ENCODE measurements around the gene ZNF660.

The ZNF660 gene

GRCh38 chr3:44624749-44625480, 40.2 kb downstream of the ZNF660 start, which contains the start of gene ZNF197:
Gene ZNF197, plus strand, starts transcription at chr3:44625036. Its CDS starts 4,119 bp downstream, at chr3:44629155.
- Histone ChIP-seq H3K4me1 (ENCODE audit: control insufficient read depth in 2 of 2, insufficient read depth in 2 of 2, low read length in 2 of 2) (peaks cover 3 to 8% of the 10 kb centered on the region in 2 donors), H3K27me3 (ENCODE audit: control insufficient read depth in 2 of 2, insufficient read depth in 2 of 2, low read length in 2 of 2) (no peaks in the 10 kb centered on the region), H3K9ac (ENCODE audit: low read depth in 1 of 2, low read length in 2 of 2) (peak within 1 kb of the TSS; percentile 74 to 83), H3K27ac (ENCODE audit: low read depth in 2 of 2, low read length in 2 of 2) (peak within 1 kb of the TSS; percentile 58 to 74), H3K9me3 (ENCODE audit: control insufficient read depth in 2 of 2, low read length in 2 of 2) (no peaks in the 10 kb centered on the region), H3K4me3 (ENCODE audit: low read length in 2 of 2) (peak within 1 kb of the TSS; percentile 75 to 92), H3K36me3 (ENCODE audit: control insufficient read depth in 2 of 2, insufficient read depth in 2 of 2, low read length in 2 of 2) (peaks cover 2% of the 10 kb centered on the region in 2 donors)

- Histone ChIP-seq H3K36me3 (ENCODE audit: control insufficient read depth in 2 of 2, insufficient read depth in 2 of 2, low read length in 2 of 2) (peaks cover 19 to 24% of the 10 kb centered on the region in 2 donors), H3K27ac (ENCODE audit: low read depth in 2 of 2, low read length in 2 of 2) (no peak overlapping the region), H3K9me3 (ENCODE audit: control insufficient read depth in 2 of 2, low read length in 2 of 2) (no peaks in the 10 kb centered on the region), H3K4me1 (ENCODE audit: control insufficient read depth in 2 of 2, insufficient read depth in 2 of 2, low read length in 2 of 2) (peaks cover 3 to 8% of the 10 kb centered on the region in 2 donors), H3K4me3 (ENCODE audit: low read length in 2 of 2) (no peak overlapping the region), H3K9ac (ENCODE audit: low read depth in 1 of 2, low read length in 2 of 2) (no peak overlapping the region), H3K27me3 (ENCODE audit: control insufficient read depth in 2 of 2, insufficient read depth in 2 of 2, low read length in 2 of 2) (no peaks in the 10 kb centered on the region)
Observed at GRCh38 chr3:44628716-44629115, 44.0 kb downstream of the ZNF660 start.

- Histone ChIP-seq H3K4me3 (ENCODE audit: low read length in 2 of 2) (no peak overlapping the region), H3K27me3 (ENCODE audit: control insufficient read depth in 2 of 2, insufficient read depth in 2 of 2, low read length in 2 of 2) (no peaks in the 10 kb centered on the region), H3K9ac (ENCODE audit: low read depth in 1 of 2, low read length in 2 of 2) (no peak overlapping the region), H3K27ac (ENCODE audit: low read depth in 2 of 2, low read length in 2 of 2) (no peak overlapping the region), H3K36me3 (ENCODE audit: control insufficient read depth in 2 of 2, insufficient read depth in 2 of 2, low read length in 2 of 2) (peaks cover 29 to 39% of the 10 kb centered on the region in 2 donors), H3K9me3 (ENCODE audit: control insufficient read depth in 2 of 2, low read length in 2 of 2) (peaks cover 2 to 5% of the 10 kb centered on the region in 2 donors), H3K4me1 (ENCODE audit: control insufficient read depth in 2 of 2, insufficient read depth in 2 of 2, low read length in 2 of 2) (no peaks in the 10 kb centered on the region)
Observed at GRCh38 chr3:44632193-44632592, 47.4 kb downstream of the ZNF660 start.

GRCh38 chr3:44642337-44642736, 57.6 kb downstream of the ZNF660 start:
- no peaks in the 10 kb centered on the region for H3K4me1 ChIP-seq (ENCODE audit: control insufficient read depth in 2 of 2, insufficient read depth in 2 of 2, low read length in 2 of 2)
- H3K27ac ChIP-seq (ENCODE audit: low read depth in 2 of 2, low read length in 2 of 2) = no peak overlapping the region
- H3K4me3 ChIP-seq (ENCODE audit: low read length in 2 of 2) = peak overlapping the region in 1 of 2 donors; percentile 5
- no peak overlapping the region for H3K9ac ChIP-seq (ENCODE audit: low read depth in 1 of 2, low read length in 2 of 2)
- no peaks in the 10 kb centered on the region for H3K27me3 ChIP-seq (ENCODE audit: control insufficient read depth in 2 of 2, insufficient read depth in 2 of 2, low read length in 2 of 2)
- peaks cover 42 to 54% of the 10 kb centered on the region in 2 donors for H3K36me3 ChIP-seq (ENCODE audit: control insufficient read depth in 2 of 2, insufficient read depth in 2 of 2, low read length in 2 of 2)
- peaks cover 29 to 45% of the 10 kb centered on the region in 2 donors for H3K9me3 ChIP-seq (ENCODE audit: control insufficient read depth in 2 of 2, low read length in 2 of 2)

GRCh38 chr3:44643024-44643423, 58.3 kb downstream of the ZNF660 start:
- Histone ChIP-seq H3K9ac (ENCODE audit: low read depth in 1 of 2, low read length in 2 of 2) (no peak overlapping the region), H3K27me3 (ENCODE audit: control insufficient read depth in 2 of 2, insufficient read depth in 2 of 2, low read length in 2 of 2) (no peaks in the 10 kb centered on the region), H3K27ac (ENCODE audit: low read depth in 2 of 2, low read length in 2 of 2) (no peak overlapping the region), H3K9me3 (ENCODE audit: control insufficient read depth in 2 of 2, low read length in 2 of 2) (peaks cover 27 to 42% of the 10 kb centered on the region in 2 donors), H3K4me3 (ENCODE audit: low read length in 2 of 2) (no peak overlapping the region), H3K36me3 (ENCODE audit: control insufficient read depth in 2 of 2, insufficient read depth in 2 of 2, low read length in 2 of 2) (peaks cover 37 to 48% of the 10 kb centered on the region in 2 donors), H3K4me1 (ENCODE audit: control insufficient read depth in 2 of 2, insufficient read depth in 2 of 2, low read length in 2 of 2) (no peaks in the 10 kb centered on the region)

GRCh38 chr3:44647771-44648170, 63.0 kb downstream of the ZNF660 start:
- no peaks in the 10 kb centered on the region for H3K27me3 ChIP-seq (ENCODE audit: control insufficient read depth in 2 of 2, insufficient read depth in 2 of 2, low read length in 2 of 2)
- H3K9me3 ChIP-seq (ENCODE audit: control insufficient read depth in 2 of 2, low read length in 2 of 2) = peaks cover 10 to 14% of the 10 kb centered on the region in 2 donors
- H3K36me3 ChIP-seq (ENCODE audit: control insufficient read depth in 2 of 2, insufficient read depth in 2 of 2, low read length in 2 of 2) = peaks cover 14 to 21% of the 10 kb centered on the region in 2 donors
- no peak overlapping the region for H3K9ac ChIP-seq (ENCODE audit: low read depth in 1 of 2, low read length in 2 of 2)
- H3K4me3 ChIP-seq (ENCODE audit: low read length in 2 of 2) = no peak overlapping the region
- H3K27ac ChIP-seq (ENCODE audit: low read depth in 2 of 2, low read length in 2 of 2) = no peak overlapping the region
- H3K4me1 ChIP-seq (ENCODE audit: control insufficient read depth in 2 of 2, insufficient read depth in 2 of 2, low read length in 2 of 2) = no peaks in the 10 kb centered on the region

- peak within 1 kb of the TSS; percentile 70 to 72 for H3K9ac ChIP-seq (ENCODE audit: low read depth in 1 of 2, low read length in 2 of 2)
- H3K4me3 ChIP-seq (ENCODE audit: low read length in 2 of 2) = peak within 1 kb of the TSS; percentile 75 to 87
- H3K27ac ChIP-seq (ENCODE audit: low read depth in 2 of 2, low read length in 2 of 2) = peak within 1 kb of the TSS in 1 of 2 donors; percentile 10
- peaks cover 1 to 7% of the 10 kb centered on the region in 2 donors for H3K9me3 ChIP-seq (ENCODE audit: control insufficient read depth in 2 of 2, low read length in 2 of 2)
- no peaks in the 10 kb centered on the region for H3K27me3 ChIP-seq (ENCODE audit: control insufficient read depth in 2 of 2, insufficient read depth in 2 of 2, low read length in 2 of 2)
- H3K4me1 ChIP-seq (ENCODE audit: control insufficient read depth in 2 of 2, insufficient read depth in 2 of 2, low read length in 2 of 2) = no peaks in the 10 kb centered on the region
- H3K36me3 ChIP-seq (ENCODE audit: control insufficient read depth in 2 of 2, insufficient read depth in 2 of 2, low read length in 2 of 2) = peaks cover 20 to 25% of the 10 kb centered on the region in 2 donors
Observed at GRCh38 chr3:44648564-44649229, 63.9 kb downstream of the ZNF660 start, which contains the start of gene ZNF35. Gene ZNF35, plus strand, starts transcription at chr3:44648732. Its CDS starts 2,336 bp downstream, at chr3:44651068.

Measured in mucosa of rectum (tissue), 2 donors.